ENCODE data around the gene VWC2L.

- TF ChIP-seq, protein P1, sequence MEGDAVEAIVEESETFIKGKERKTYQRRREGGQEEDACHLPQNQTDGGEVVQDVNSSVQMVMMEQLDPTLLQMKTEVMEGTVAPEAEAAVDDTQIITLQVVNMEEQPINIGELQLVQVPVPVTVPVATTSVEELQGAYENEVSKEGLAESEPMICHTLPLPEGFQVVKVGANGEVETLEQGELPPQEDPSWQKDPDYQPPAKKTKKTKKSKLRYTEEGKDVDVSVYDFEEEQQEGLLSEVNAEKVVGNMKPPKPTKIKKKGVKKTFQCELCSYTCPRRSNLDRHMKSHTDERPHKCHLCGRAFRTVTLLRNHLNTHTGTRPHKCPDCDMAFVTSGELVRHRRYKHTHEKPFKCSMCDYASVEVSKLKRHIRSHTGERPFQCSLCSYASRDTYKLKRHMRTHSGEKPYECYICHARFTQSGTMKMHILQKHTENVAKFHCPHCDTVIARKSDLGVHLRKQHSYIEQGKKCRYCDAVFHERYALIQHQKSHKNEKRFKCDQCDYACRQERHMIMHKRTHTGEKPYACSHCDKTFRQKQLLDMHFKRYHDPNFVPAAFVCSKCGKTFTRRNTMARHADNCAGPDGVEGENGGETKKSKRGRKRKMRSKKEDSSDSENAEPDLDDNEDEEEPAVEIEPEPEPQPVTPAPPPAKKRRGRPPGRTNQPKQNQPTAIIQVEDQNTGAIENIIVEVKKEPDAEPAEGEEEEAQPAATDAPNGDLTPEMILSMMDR (IDR thresholded peaks at IDR 0.05) = no peak
- no peak for TF ChIP-seq POLR2A (IDR thresholded peaks at IDR 0.05)
These were observed 108.5 kb downstream of the VWC2L start for GRCh38 chr2:214519258-214519818.

Measured in sigmoid colon (tissue), 3 donors.